Hepatocyte (in vitro differentiated cells): ENCODE measurements around the gene CAV1. TPM values are rescaled to one million over a fixed set of nuclear protein-coding genes. Genes with fewer than 3 reads are reported as not detected.

Experiments
- DNase-seq: peaks from one replicate; pipeline ENCODE4 v3.0.0-alpha.2; 2016; ENCODE audit warnings: low spot score
- H2AFZ ChIP-seq: fragments of 200-600 bp; sonication (generic); 2 replicates; pipeline ENCODE4 v1.6.0; 2016; ENCODE audit warnings: antibody characterized with exemption, mild to moderate bottlenecking
- H3K27ac ChIP-seq: fragments of 200-600 bp; sonication (generic); 2 replicates; pipeline ENCODE4 v1.5.1; 2016; ENCODE audit warnings: mild to moderate bottlenecking
- H3K27me3 ChIP-seq: fragments of 200-600 bp; sonication (generic); 2 replicates; pipeline ENCODE4 v1.6.1; 2016
- H3K36me3 ChIP-seq: fragments of 200-600 bp; sonication (generic); replicated peaks from 2 replicates; pipeline ENCODE4 v1.5.1; 2016; ENCODE audit warnings: low read depth; ENCODE audit not compliant: insufficient read depth
- H3K4me1 ChIP-seq: fragments of 200-600 bp; sonication (generic); 2 replicates; pipeline ENCODE4 v1.5.1; 2016; ENCODE audit warnings: mild to moderate bottlenecking, moderate library complexity; ENCODE audit not compliant: insufficient read depth
- H3K4me2 ChIP-seq: fragments of 200-600 bp; sonication (generic); 2 replicates; pipeline ENCODE4 v1.6.0; 2016
- H3K4me3 ChIP-seq: fragments of 200-600 bp; sonication (generic); 2 replicates; pipeline ENCODE4 v1.5.1; 2016; ENCODE audit warnings: mild to moderate bottlenecking
- H3K79me2 ChIP-seq: fragments of 200-600 bp; sonication (generic); 2 replicates; pipeline ENCODE4 v1.6.0; 2017; ENCODE audit warnings: mild to moderate bottlenecking
- H3K9me2 ChIP-seq: fragments of 200-600 bp; sonication (generic); replicated peaks from 2 replicates; pipeline ENCODE4 v1.6.0; 2017; ENCODE audit warnings: mild to moderate bottlenecking; ENCODE audit not compliant: insufficient read depth
- H3K9me3 ChIP-seq: fragments of 200-600 bp; sonication (generic); 2 replicates; pipeline ENCODE4 v1.5.1; 2016; ENCODE audit warnings: low read depth, mild to moderate bottlenecking
- H4K20me1 ChIP-seq: fragments of 200-600 bp; sonication (generic); 2 replicates; pipeline ENCODE4 v1.6.0; 2016; ENCODE audit warnings: mild to moderate bottlenecking; ENCODE audit not compliant: insufficient read depth, poor library complexity, severe bottlenecking
- CTCF ChIP-seq: fragments of 200-600 bp; sonication (generic); IDR thresholded peaks from 2 replicates; pipeline ENCODE4 v1.5.1; 2016; ENCODE audit warnings: antibody characterized with exemption, mild to moderate bottlenecking; ENCODE audit not compliant: poor library complexity
- EZH2 ChIP-seq: fragments of 200-600 bp; sonication (generic); IDR thresholded peaks from 2 replicates; pipeline ENCODE4 v1.6.1; 2016; ENCODE audit warnings: antibody characterized with exemption, mild to moderate bottlenecking, borderline replicate concordance
- EZH2phosphoT487 ChIP-seq: fragments of 200-600 bp; sonication (generic); IDR thresholded peaks from one replicate; pipeline ENCODE4 v1.6.1; 2018; ENCODE audit warnings: antibody characterized with exemption, mild to moderate bottlenecking, low read depth, moderate library complexity; ENCODE audit not compliant: unreplicated experiment, severe bottlenecking
- WGBS: methylation state at CpG from one replicate; pipeline ENCODE4 v1.1.6; 2016; ENCODE audit warnings: low lambda C conversion rate; ENCODE audit errors: missing lambda C conversion rate; 5-methylcytosine and 5-hydroxymethylcytosine counted together
- polyA plus RNA-seq: library from polyadenylated mRNA; unstranded; fragments of >200 nt; fragmentation: Nextera tagmentation; extraction: Ambion mirVana; gene quantifications from 2 replicates; pipeline ENCODE4 v1.2.1, GENCODE V29; 2016
- total RNA-seq: library from RNA; depleted of rRNA; stranded (reverse); fragments of >200 nt; gene quantifications from 2 replicates; pipeline ENCODE4 v1.2.3, GENCODE V29; 2014

The CAV1 gene
- total and polyA plus RNA-seq, 2 experiments from 2014 or later: 36.0 to 43.3 TPM

- no peak overlapping the region for H3K27ac ChIP-seq
- H3K79me2 ChIP-seq: no peaks in the 10 kb centered on the region
Measured at GRCh38 chr7:116544487-116544886, 19.7 kb downstream of the CAV1 start.

GRCh38 chr7:116545411-116545993 lies 20.7 kb downstream of the CAV1 start:
- Histone ChIP-seq H4K20me1 (no peaks in the 10 kb centered on the region), H3K9me2 (no peaks in the 10 kb centered on the region), H3K36me3 (no peaks in the 10 kb centered on the region), H3K4me3 (no peak overlapping the region), H3K4me2 (no peak overlapping the region), H3K79me2 (no peaks in the 10 kb centered on the region), H2AFZ (no peak overlapping the region), H3K4me1 (peaks cover 5% of the 10 kb centered on the region), H3K27ac (no peak overlapping the region), H3K27me3 (no peaks in the 10 kb centered on the region), H3K9me3 (no peaks in the 10 kb centered on the region)
- TF ChIP-seq EZH2 (no peak), CTCF (no peak), EZH2phosphoT487 (no peak)
- DNase-seq: no peak
- WGBS: 66% methylated on average over 6 of the region's 6 CpGs

More at GRCh38 chr7:116544487-116544886, 19.7 kb downstream of the CAV1 start:
- Histone ChIP-seq H4K20me1 (no peaks in the 10 kb centered on the region), H2AFZ (no peak overlapping the region), H3K4me1 (peaks cover 5% of the 10 kb centered on the region), H3K4me3 (no peak overlapping the region), H3K36me3 (no peaks in the 10 kb centered on the region), H3K4me2 (no peak overlapping the region), H3K9me2 (no peaks in the 10 kb centered on the region), H3K27me3 (no peaks in the 10 kb centered on the region), H3K9me3 (no peaks in the 10 kb centered on the region)
- TF ChIP-seq EZH2 (no peak), EZH2phosphoT487 (no peak), CTCF (no peak)
- WGBS: 86% methylated on average over 1 of the region's 1 CpG
- no peak for DNase-seq

GRCh38 chr7:116546054-116546453 lies 21.2 kb downstream of the CAV1 start:
- DNase-seq: no peak

More at GRCh38 chr7:116546054-116546453, 21.2 kb downstream of the CAV1 start:
- H2AFZ ChIP-seq: no peak overlapping the region
- no peak overlapping the region for H3K27ac ChIP-seq
- H3K27me3 ChIP-seq: no peaks in the 10 kb centered on the region
- TF ChIP-seq EZH2: no peak
- TF ChIP-seq EZH2phosphoT487: no peak
- TF ChIP-seq CTCF: no peak
- no peaks in the 10 kb centered on the region for H3K79me2 ChIP-seq
- H3K4me3 ChIP-seq: no peak overlapping the region
- H3K9me2 ChIP-seq: no peaks in the 10 kb centered on the region
- 85% methylated on average over 11 of the region's 11 CpGs for WGBS
- no peak overlapping the region for H3K4me2 ChIP-seq
- no peaks in the 10 kb centered on the region for H3K36me3 ChIP-seq
- no peaks in the 10 kb centered on the region for H4K20me1 ChIP-seq
- peaks cover 4% of the 10 kb centered on the region for H3K4me1 ChIP-seq
- no peaks in the 10 kb centered on the region for H3K9me3 ChIP-seq
